ENCODE results near the gene ADGRG6. TPM values are rescaled to one million over a fixed set of nuclear protein-coding genes. Genes with fewer than 3 reads are reported as not detected.
"Not testable (repeated sequence)": the region's sequence is repeated elsewhere in the genome, so short reads cannot be mapped to it uniquely, and the experiment has no call there.

ADGRG6 gene
- total and polyA plus RNA-seq, 4 donors, result 18.7 to 110 (median 45.7) TPM

DNA sequence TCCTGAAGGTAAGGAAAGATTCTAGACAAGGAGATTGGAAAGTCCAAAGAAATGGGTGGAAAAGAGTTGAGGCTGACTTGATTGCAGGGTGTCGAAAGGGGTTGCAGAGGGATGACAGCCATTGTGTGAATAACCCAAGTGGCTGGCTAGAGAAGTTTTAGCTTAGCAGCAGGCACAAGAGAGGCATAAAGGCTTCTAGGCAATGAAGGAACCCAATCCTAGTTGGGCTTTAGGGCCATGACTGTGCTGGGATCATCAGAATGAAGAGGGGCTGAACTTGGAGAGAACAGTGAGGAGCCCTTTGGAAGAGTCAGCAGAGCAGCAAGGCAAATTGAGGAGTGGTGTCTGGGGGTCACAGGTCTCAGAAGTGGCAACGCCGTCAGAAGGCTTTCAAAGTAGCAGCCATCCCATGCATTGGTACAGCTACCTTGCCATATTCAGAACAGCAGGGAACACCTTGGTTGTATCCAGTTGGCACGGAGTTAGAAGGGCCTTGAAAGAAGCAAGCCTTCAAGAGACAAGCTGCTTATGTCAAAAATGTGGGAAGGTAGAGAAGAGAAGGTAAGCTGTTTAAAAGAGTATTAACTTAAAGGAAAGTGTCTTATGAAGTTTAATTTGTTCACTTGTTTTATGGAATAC lies 146.4 kb downstream of the ADGRG6 start (continued):
- TF ChIP-seq, protein P1, sequence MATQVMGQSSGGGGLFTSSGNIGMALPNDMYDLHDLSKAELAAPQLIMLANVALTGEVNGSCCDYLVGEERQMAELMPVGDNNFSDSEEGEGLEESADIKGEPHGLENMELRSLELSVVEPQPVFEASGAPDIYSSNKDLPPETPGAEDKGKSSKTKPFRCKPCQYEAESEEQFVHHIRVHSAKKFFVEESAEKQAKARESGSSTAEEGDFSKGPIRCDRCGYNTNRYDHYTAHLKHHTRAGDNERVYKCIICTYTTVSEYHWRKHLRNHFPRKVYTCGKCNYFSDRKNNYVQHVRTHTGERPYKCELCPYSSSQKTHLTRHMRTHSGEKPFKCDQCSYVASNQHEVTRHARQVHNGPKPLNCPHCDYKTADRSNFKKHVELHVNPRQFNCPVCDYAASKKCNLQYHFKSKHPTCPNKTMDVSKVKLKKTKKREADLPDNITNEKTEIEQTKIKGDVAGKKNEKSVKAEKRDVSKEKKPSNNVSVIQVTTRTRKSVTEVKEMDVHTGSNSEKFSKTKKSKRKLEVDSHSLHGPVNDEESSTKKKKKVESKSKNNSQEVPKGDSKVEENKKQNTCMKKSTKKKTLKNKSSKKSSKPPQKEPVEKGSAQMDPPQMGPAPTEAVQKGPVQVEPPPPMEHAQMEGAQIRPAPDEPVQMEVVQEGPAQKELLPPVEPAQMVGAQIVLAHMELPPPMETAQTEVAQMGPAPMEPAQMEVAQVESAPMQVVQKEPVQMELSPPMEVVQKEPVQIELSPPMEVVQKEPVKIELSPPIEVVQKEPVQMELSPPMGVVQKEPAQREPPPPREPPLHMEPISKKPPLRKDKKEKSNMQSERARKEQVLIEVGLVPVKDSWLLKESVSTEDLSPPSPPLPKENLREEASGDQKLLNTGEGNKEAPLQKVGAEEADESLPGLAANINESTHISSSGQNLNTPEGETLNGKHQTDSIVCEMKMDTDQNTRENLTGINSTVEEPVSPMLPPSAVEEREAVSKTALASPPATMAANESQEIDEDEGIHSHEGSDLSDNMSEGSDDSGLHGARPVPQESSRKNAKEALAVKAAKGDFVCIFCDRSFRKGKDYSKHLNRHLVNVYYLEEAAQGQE (IDR thresholded peaks at IDR 0.05), result no peak
- TF ChIP-seq RXRA (IDR thresholded peaks at IDR 0.05) (no peak), RAD21 (IDR thresholded peaks at IDR 0.05) (no peak), FOXA2 (IDR thresholded peaks at IDR 0.05) (no peak), YY1 (IDR thresholded peaks at IDR 0.05) (no peak), ATF3 (IDR thresholded peaks at IDR 0.05) (no peak), SP1 (IDR thresholded peaks at IDR 0.05) (no peak), EGR1 (IDR thresholded peaks at IDR 0.05; ENCODE audit: low read depth in 2 of 2) (no peak), FOXA1 (IDR thresholded peaks at IDR 0.05) (no peak), MAX (IDR thresholded peaks at IDR 0.05) (no peak), NR2F2 (IDR thresholded peaks at IDR 0.05) (no peak)

DNA sequence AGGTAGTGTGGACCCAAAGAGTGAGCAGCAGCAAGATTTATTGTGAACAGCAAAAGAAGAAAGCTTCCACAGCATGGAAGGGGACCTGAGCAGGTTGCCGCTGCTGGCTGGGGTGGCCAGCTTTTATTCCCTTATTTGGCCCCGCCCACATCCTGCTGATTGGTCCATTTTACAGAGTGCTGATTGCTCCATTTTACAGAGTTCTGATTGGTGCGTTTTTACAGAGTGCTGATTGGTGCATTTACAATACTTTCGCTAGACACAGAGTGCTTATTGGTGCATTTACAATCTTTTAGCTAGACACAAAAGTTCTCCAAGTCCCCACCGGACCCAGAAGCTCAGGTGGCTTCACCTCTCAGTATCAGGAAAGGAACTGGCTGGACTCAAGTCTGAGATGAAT lies 149.0 kb downstream of the ADGRG6 start:
- peaks cover 0 to 29% (median 20%) of the 10 kb centered on the region in 4 donors for H3K36me3 ChIP-seq (ENCODE audit: control insufficient read depth in 4 of 4, insufficient read depth in 3 of 4, low read depth in 1 of 4, low read length in 3 of 4)
- 93% methylated on average over 5 of the region's 5 CpGs for WGBS
- DNase-seq (ENCODE audit: low spot score); H3K9me3 ChIP-seq (ENCODE audit: control insufficient read depth in 4 of 4, low read length in 3 of 4); H3K27me3 ChIP-seq (ENCODE audit: control insufficient read depth in 4 of 4, insufficient read depth in 4 of 4, low read length in 3 of 4); H3K27ac ChIP-seq (ENCODE audit: low read depth in 1 of 2, low read length in 2 of 2); H3K9ac ChIP-seq (ENCODE audit: low read depth in 1 of 2, low read length in 2 of 2); H3K4me3 ChIP-seq (ENCODE audit: low read depth in 1 of 3, low read length in 3 of 3); H3K4me1 ChIP-seq (ENCODE audit: control insufficient read depth in 4 of 4, insufficient read depth in 4 of 4, low read length in 3 of 4): not testable (repeated sequence)

DNA sequence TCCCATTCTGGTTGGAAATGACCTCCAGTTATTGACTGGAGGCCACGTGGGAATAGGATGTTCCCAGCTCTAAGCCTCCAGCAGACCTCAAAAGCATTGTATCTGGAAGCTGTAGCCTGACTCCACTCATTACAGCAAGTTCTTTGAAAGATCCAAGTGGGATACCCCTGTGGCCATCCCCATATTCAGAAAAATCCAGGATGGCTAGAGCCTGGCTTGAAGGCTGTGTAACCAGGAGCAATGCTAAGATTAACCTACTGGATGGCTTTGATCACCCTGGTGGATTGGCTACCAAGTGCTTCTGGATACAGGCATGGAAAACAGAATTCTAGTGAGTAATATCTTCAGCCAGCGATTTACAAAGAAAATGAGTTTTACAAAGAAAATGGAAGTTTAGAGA lies 151.2 kb downstream of the ADGRG6 start:
- H3K36me3 ChIP-seq (ENCODE audit: control insufficient read depth in 4 of 4, insufficient read depth in 3 of 4, low read depth in 1 of 4, low read length in 3 of 4), result peaks cover 0 to 15% (median 13%) of the 10 kb centered on the region in 4 donors
- no peak for DNase-seq (ENCODE audit: low spot score)
- H3K4me1 ChIP-seq (ENCODE audit: control insufficient read depth in 4 of 4, insufficient read depth in 4 of 4, low read length in 3 of 4), result no peaks in the 10 kb centered on the region
- H3K27me3 ChIP-seq (ENCODE audit: control insufficient read depth in 4 of 4, insufficient read depth in 4 of 4, low read length in 3 of 4), result no peaks in the 10 kb centered on the region
- H3K9me3 ChIP-seq (ENCODE audit: control insufficient read depth in 4 of 4, low read length in 3 of 4), result no peaks in the 10 kb centered on the region
- no peak overlapping the region for H3K9ac ChIP-seq (ENCODE audit: low read depth in 1 of 2, low read length in 2 of 2)
- TF ChIP-seq EGR1 (IDR thresholded peaks at IDR 0.05; ENCODE audit: low read depth in 2 of 2) (no peak), HNF4A (conservative IDR thresholded peaks at IDR 0.05) (no peak), YY1 (IDR thresholded peaks at IDR 0.05) (no peak), MAX (IDR thresholded peaks at IDR 0.05) (no peak), SP1 (IDR thresholded peaks at IDR 0.05) (no peak), RXRA (IDR thresholded peaks at IDR 0.05) (no peak), RAD21 (IDR thresholded peaks at IDR 0.05) (no peak), FOXA2 (IDR thresholded peaks at IDR 0.05) (no peak), NR2F2 (IDR thresholded peaks at IDR 0.05) (no peak), FOXA1 (IDR thresholded peaks at IDR 0.05) (no peak), ATF3 (IDR thresholded peaks at IDR 0.05) (no peak), GABPA (IDR thresholded peaks at IDR 0.05 in 1 of 2, conservative IDR thresholded peaks at IDR 0.05 in 1 of 2) (no peak)
- TF ChIP-seq, protein P2, sequence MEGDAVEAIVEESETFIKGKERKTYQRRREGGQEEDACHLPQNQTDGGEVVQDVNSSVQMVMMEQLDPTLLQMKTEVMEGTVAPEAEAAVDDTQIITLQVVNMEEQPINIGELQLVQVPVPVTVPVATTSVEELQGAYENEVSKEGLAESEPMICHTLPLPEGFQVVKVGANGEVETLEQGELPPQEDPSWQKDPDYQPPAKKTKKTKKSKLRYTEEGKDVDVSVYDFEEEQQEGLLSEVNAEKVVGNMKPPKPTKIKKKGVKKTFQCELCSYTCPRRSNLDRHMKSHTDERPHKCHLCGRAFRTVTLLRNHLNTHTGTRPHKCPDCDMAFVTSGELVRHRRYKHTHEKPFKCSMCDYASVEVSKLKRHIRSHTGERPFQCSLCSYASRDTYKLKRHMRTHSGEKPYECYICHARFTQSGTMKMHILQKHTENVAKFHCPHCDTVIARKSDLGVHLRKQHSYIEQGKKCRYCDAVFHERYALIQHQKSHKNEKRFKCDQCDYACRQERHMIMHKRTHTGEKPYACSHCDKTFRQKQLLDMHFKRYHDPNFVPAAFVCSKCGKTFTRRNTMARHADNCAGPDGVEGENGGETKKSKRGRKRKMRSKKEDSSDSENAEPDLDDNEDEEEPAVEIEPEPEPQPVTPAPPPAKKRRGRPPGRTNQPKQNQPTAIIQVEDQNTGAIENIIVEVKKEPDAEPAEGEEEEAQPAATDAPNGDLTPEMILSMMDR (IDR thresholded peaks at IDR 0.05; ENCODE audit: low read depth, low read length, missing input control), result no peak
- TF ChIP-seq, protein P1 (IDR thresholded peaks at IDR 0.05), result no peak
- WGBS, result 92% methylated on average over 2 of the region's 2 CpGs
- no peak overlapping the region for H3K27ac ChIP-seq (ENCODE audit: low read depth in 1 of 2, low read length in 2 of 2)
- no peak overlapping the region for H3K4me3 ChIP-seq (ENCODE audit: low read depth in 1 of 3, low read length in 3 of 3)

DNA sequence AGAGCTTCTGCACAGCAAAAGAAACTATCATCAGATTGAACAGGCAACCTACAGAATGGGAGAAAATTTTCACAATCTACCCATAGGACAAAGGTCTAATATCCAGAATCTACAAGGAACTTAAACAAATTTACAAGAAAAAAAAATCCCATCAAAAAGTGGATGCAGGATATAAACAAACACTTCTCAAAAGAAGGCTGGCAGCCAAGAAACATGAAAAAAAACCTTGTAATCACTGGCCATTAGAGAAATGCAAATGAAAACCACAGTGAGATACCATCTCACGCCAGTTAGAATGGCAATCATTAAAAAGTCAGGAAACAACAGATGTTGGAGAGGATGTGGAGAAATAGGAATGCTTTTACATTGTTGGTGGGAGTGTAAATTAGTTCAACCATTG lies 152.4 kb downstream of the ADGRG6 start:
- H3K4me3 ChIP-seq (ENCODE audit: low read depth in 1 of 3, low read length in 3 of 3); H3K9me3 ChIP-seq (ENCODE audit: control insufficient read depth in 4 of 4, low read length in 3 of 4); H3K9ac ChIP-seq (ENCODE audit: low read depth in 1 of 2, low read length in 2 of 2); H3K27me3 ChIP-seq (ENCODE audit: control insufficient read depth in 4 of 4, insufficient read depth in 4 of 4, low read length in 3 of 4); H3K27ac ChIP-seq (ENCODE audit: low read depth in 1 of 2, low read length in 2 of 2); H3K4me1 ChIP-seq (ENCODE audit: control insufficient read depth in 4 of 4, insufficient read depth in 4 of 4, low read length in 3 of 4); DNase-seq (ENCODE audit: low spot score): not testable (repeated sequence)
- peaks cover 0 to 11% (median 8%) of the 10 kb centered on the region in 4 donors for H3K36me3 ChIP-seq (ENCODE audit: control insufficient read depth in 4 of 4, insufficient read depth in 3 of 4, low read depth in 1 of 4, low read length in 3 of 4)
- WGBS, result 93% methylated on average over 1 of the region's 1 CpG

Data from liver (tissue), 9 donors.